Astrocyte of the cerebellum (primary cell): ENCODE measurements around the gene NINJ1.

Experiments
- DNase-seq: peaks from one replicate; pipeline ENCODE4 v3.0.0-alpha.2; 2011; ENCODE audit warnings: low read depth
- H3K4me3 ChIP-seq: 2 replicates; pipeline ENCODE4 v1.5.1; 2011; ENCODE audit warnings: mild to moderate bottlenecking, low read depth, low read length, moderate library complexity
- in situ Hi-C: cut with HindIII; loops from 2 replicates; pipeline ENCODE4 v1.10.0; 2017; ENCODE audit warnings: low sequenced_read_pairs
- TF ChIP-seq, protein P1 (sequence below): IDR thresholded peaks from 2 replicates; pipeline ENCODE4 v1.5.1; 2012; ENCODE audit warnings: low read length, low read depth, moderate library complexity, mild to moderate bottlenecking; ENCODE audit errors: missing control alignments

NINJ1 gene

GRCh38 chr9:93133681-93134014 lies 403 bp downstream of the NINJ1 start:
- in situ Hi-C loops: no loop called here
- TF ChIP-seq, protein P1, sequence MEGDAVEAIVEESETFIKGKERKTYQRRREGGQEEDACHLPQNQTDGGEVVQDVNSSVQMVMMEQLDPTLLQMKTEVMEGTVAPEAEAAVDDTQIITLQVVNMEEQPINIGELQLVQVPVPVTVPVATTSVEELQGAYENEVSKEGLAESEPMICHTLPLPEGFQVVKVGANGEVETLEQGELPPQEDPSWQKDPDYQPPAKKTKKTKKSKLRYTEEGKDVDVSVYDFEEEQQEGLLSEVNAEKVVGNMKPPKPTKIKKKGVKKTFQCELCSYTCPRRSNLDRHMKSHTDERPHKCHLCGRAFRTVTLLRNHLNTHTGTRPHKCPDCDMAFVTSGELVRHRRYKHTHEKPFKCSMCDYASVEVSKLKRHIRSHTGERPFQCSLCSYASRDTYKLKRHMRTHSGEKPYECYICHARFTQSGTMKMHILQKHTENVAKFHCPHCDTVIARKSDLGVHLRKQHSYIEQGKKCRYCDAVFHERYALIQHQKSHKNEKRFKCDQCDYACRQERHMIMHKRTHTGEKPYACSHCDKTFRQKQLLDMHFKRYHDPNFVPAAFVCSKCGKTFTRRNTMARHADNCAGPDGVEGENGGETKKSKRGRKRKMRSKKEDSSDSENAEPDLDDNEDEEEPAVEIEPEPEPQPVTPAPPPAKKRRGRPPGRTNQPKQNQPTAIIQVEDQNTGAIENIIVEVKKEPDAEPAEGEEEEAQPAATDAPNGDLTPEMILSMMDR: no peak
- no peak for DNase-seq
- H3K4me3 ChIP-seq: peak overlapping the region; percentile 72

DNA sequence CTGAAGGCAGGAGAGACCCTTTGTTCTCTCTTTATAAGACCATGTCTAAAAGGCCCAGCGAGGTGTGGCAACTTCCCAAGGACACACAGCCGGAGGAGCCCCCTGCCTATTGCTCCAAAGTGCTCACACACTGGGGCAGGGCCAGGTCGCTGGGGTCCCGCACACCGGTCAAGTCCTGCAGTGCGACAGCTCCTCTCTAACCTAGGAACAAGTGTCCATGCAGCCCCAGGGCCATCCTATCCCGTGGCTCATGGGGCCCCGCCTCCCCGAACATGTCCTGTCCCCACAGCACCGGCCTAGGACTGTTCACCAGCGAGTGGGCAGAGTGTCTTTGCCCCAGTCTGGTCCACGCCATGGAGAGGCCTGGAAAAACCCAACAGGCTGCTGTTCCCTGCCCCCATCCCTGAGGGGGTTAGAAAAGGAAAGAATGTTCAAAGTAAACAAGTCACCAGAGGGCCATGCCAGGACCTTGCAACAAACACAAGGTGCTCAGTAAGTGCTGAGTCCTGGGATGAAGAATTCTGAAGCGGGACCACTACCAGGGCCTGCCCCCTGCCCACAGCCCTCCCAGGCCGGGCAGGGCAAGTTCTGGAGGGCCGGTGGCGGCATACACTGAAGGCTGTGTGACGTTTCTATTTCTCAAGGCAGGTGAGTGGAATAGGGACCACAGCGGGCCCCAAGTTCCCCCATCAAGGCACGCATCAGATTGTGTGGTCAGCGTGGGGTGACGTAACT lies 938 bp downstream of the NINJ1 start:
- peak; percentile 72 for DNase-seq
- peak overlapping the region; percentile 72 for H3K4me3 ChIP-seq
- TF ChIP-seq, protein P1: no peak
- in situ Hi-C loops: no loop called here

DNA sequence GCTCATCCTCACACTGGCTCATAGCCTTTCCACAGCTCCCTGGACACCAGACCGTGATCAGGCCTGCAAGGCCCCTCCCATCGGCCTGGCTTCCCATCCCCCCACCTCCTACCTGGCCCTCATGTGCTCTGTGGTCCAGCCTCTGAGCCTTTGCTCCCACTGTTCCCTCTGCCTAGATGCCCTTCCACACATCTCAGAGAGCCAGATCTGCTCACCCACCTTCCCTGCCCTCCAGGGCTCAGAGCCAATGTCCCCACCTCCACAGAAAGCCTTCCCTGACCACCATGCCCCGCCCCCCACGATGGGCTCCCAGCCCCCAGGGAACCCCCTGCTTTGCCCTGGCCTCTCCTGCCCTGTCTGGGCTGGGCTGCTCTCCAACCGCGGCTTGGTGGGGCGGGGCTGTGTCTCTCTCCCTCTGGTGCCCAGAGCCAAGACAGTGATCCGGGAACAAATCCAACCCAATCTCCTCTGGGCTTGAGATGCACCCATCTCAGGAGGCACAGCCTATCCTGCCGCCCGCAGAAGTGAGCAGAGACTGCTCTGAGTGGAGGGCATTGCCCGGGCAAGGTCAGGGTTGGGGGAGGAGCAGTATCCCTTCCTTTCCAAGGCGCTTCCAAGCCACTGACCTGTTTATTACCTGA lies 1.6 kb downstream of the NINJ1 start:
- in situ Hi-C loops: no loop called here
- no peak for DNase-seq
- peak overlapping the region; percentile 72 for H3K4me3 ChIP-seq
- TF ChIP-seq, protein P1: no peak

- no peak for DNase-seq
- TF ChIP-seq, protein P1: no peak
- peak overlapping the region; percentile 72 for H3K4me3 ChIP-seq
- in situ Hi-C loops: no loop called here
These were observed 2.3 kb downstream of the NINJ1 start for GRCh38 chr9:93131599-93132286.

DNA sequence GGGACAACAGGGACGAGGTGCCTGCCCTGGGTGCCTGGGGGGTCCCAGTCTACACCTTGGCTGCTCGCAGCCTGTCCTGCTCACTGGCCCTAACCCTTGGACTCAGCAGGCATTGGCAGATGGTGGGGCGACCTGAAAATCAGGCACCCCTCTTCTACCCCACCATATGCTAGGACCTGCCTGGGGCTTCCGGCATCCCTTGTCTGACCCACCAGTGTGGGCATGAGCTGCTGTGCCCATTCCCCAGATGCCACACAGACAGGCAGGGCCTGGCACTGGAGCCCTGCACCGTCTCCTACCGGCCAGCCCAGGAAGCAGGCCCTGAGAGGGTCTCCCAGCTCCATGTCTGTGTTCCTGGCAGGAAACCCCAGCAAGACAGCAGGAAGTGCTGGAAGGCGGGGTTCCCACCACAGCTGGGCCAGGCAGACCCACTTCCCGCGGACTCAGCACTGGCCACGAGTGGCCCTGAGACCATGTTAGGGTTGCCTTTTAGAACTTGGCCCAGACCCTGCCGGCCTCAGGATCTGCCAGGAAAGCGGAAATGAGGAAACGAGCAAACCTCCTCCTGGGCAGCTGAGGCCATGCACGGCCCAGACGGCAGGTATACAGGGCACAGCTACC lies 3.1 kb downstream of the NINJ1 start:
- no peak overlapping the region for H3K4me3 ChIP-seq
- no peak for DNase-seq
- in situ Hi-C loops: no loop called here
- TF ChIP-seq, protein P1: peak; percentile 5

DNA sequence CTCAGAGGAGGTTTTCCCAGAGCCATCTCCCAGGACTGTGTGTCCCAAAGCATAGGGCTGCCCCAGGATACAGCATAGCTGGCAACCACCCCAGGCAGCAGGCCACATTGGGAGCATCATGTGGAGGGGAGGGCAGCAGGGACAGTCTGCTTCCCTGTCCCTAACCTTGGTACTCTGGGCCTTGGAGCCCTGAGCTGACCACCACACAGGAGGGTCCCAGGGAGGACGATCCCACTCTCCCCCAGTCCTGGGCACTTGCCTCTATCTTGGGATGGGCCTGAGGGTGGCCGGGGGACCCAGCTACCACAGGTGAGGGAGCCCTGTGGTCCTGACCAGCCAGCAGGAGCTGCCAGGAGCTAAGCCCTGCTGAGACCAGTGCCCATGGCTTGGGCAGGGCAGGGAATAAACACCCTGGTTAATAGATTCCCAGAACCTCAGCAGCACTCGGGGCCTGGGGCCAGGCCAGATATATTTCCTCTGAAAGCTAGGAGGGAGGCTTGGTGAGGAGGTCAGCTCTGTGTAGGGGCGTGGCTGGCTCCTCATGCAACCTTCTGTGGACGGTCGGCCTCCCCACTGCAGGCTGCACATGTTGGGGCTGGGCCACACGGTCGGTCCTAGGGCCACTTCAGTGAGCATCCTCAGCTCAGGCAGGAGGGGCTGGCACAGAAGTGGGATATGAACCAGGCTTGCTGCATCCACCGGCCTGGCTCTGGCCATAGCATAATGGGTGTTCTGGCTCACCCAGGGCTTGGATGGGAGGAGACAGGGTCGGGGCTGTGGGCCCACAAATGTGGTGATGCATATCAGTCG lies 4.2 kb downstream of the NINJ1 start:
- H3K4me3 ChIP-seq: no peak overlapping the region
- in situ Hi-C loops: no loop called here
- TF ChIP-seq, protein P1: no peak
- DNase-seq: no peak
